KOPT-K1 (cell line): ENCODE measurements around the gene IGSF3.
"Not testable (repeated sequence)": the region's sequence is repeated elsewhere in the genome, so short reads cannot be mapped to it uniquely, and the experiment has no call there.

Source experiments
- H3K27ac ChIP-seq: fragments of 200-600 bp; sonication (generic); 2 replicates; pipeline ENCODE4 v1.5.1; 2016; ENCODE audit warnings: antibody characterized with exemption, mild to moderate bottlenecking, low read depth, low read length; ENCODE audit not compliant: poor library complexity, severe bottlenecking
- H3K36me3 ChIP-seq: fragments of 200-600 bp; sonication (generic); 2 replicates; pipeline ENCODE4 v1.5.1; 2017; ENCODE audit warnings: antibody characterized with exemption, mild to moderate bottlenecking, low read length, moderate library complexity; ENCODE audit not compliant: insufficient read depth
- H3K9me3 ChIP-seq: fragments of 200-600 bp; sonication (generic); 2 replicates; pipeline ENCODE4 v1.5.1; 2017; ENCODE audit warnings: antibody characterized with exemption, low read length, mild to moderate bottlenecking; ENCODE audit not compliant: insufficient read depth, poor library complexity, severe bottlenecking

The IGSF3 gene

DNA sequence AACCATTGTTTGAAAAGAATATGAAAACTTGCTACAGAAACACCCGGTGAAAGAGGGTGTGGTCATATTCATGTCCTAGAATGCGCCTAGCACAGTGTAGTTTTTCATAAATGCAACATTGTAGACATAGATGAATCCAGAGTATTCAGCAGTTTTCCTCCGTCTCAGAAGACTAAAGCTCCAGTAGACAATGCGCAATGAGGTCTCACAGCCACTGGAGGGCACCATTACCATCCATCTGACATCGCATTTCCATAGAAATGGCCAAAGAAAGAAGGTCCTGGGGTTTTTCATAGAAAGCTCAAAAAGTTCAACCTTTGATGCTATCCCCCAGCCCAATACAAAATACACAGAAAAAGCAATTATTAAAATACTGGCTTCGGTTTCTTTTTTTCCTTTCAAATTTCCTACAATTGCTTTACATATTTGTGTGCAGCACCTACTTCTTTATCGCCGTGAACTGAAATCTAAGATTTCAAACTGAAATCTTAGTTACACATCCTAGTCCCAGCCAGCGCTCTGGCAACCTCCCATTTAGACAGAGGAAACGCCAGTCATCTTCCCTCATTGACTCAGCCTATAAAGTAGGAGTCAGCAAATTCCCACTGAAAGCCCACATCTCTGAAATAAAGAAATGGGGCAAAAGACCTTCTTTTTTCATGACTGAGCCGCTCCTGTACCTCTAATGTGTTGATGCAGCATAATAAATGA is 92.8 kb downstream of the IGSF3 start:
- no peak overlapping the region for H3K27ac ChIP-seq
- H3K36me3 ChIP-seq = no peaks in the 10 kb centered on the region
- H3K9me3 ChIP-seq = no peaks in the 10 kb centered on the region

DNA sequence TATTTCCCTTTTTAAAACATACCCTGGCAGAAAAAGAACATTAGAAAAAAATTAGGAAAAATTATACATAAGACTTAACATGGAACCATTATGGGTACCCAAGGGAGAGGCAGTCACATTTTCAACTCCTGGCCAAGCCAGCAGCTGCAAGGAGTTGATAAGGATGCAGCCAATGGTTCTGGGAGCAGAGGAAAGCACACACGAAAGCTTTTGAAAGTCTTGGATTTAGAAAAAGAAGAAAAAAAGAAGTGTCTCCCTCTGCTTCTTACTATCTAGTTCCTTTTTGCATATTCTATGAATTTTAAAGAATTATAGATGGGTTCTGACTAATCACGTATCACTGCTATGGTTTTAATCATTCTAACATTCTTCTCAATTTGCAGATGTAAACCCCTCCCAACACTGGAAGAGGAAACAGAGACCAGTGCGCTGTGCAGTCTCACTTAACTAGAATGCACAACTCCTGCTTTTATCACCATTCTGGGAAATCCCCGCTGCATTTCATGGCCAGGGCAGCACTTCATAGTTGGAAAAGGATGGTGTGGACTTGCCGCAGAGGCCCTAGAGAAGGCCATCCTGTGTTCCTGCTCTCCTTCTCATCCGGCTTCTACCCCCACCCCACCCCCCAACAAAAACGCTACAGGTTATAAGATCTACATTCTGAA is 94.0 kb downstream of the IGSF3 start:
- Histone ChIP-seq H3K36me3 (peaks cover 4% of the 10 kb centered on the region; the same call in 1 of the 2 replicates), H3K9me3 (no peaks in the 10 kb centered on the region), H3K27ac (no peak overlapping the region)

DNA sequence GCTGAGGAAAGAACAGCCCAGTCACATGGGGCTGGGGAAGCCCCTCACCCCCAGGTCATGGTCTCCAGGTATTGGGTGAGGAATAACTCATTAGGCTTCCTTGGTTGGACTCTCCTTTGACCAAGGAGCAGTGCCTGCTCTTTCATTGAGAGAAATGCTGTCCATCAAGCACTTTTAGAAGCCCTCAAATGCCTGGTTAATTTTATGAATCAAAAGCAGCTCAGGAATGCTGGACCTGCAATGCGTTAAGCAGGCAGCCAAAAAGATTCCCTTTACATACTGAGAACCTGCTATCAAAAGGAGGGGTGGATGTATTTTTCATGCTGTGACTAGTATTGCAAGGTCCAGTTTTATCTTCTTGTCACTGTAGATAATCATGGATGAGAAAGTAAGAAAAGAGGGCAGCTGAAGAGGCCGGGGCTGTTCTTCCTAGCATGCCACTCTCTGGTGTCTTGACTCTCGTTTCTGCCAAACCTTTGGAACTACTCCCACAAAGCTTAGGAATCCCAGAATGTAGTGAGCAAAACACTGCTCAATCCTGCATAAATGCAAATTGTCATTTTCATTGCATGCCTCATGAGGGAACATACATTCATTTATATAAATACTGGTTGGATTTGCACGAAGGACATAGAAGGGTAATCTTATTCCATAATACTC is 94.6 kb downstream of the IGSF3 start:
- Histone ChIP-seq H3K36me3 (peaks cover 4% of the 10 kb centered on the region; the same call in 1 of the 2 replicates), H3K27ac (no peak overlapping the region), H3K9me3 (no peaks in the 10 kb centered on the region)

DNA sequence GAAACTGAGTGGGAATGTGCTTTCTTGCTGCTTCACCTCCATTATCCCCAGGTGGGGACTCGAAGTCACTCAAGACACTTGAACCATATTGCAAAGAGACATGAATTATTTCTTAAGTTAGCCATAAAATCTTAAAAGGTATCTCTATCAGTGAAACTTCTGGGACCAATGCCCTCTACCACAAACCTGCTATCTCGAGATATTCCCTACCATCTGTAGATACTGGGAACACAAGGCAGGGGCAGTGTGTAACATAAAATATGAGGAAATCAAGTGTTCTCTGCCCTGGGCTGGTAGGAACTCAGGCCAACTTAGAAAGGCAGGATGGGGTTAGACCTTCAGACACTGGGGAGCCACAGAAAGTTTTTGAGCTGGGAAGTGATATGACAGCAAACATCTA is 95.4 kb downstream of the IGSF3 start:
- Histone ChIP-seq H3K36me3 (peaks cover 4% of the 10 kb centered on the region; the same call in 1 of the 2 replicates), H3K9me3 (no peaks in the 10 kb centered on the region), H3K27ac (no peak overlapping the region)

DNA sequence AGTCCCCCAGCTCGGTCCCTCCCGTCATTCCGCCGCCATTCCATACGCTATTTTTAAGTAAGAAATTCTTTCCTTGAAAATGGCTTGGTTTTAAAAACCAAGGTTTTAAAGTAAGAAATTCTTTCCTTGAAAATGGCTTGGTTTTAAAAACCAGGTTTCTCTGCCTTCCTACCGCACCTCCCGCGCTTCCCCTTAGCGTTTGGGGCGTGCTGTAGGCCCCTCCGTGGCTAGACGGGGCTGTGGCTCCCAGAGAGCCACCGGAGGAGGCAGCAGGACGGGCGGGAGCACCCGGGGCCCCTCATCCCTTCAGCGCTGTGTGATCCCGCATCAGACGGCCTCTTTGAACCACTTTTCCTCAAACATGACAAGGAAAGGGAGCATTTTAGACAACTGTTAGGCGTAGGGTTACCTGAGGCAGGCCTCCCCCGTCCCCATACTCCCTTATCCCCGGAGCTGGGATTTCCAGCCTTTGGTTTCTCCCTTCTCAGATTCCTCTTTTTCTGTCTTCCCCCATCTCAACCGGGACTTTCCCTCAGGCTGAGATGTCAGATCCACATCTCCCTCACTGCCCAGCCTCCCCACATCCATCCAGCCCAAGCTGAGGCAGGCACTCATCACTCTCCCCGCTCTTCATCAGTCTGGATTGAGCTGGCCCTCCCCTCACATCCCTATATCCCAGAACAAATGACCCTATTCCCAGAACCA is 96.2 kb downstream of the IGSF3 start:
- Histone ChIP-seq H3K27ac (peak overlapping the region; percentile 97), H3K36me3 (peaks cover 6% of the 10 kb centered on the region; the same call in 1 of the 2 replicates), H3K9me3 (no peaks in the 10 kb centered on the region)

DNA sequence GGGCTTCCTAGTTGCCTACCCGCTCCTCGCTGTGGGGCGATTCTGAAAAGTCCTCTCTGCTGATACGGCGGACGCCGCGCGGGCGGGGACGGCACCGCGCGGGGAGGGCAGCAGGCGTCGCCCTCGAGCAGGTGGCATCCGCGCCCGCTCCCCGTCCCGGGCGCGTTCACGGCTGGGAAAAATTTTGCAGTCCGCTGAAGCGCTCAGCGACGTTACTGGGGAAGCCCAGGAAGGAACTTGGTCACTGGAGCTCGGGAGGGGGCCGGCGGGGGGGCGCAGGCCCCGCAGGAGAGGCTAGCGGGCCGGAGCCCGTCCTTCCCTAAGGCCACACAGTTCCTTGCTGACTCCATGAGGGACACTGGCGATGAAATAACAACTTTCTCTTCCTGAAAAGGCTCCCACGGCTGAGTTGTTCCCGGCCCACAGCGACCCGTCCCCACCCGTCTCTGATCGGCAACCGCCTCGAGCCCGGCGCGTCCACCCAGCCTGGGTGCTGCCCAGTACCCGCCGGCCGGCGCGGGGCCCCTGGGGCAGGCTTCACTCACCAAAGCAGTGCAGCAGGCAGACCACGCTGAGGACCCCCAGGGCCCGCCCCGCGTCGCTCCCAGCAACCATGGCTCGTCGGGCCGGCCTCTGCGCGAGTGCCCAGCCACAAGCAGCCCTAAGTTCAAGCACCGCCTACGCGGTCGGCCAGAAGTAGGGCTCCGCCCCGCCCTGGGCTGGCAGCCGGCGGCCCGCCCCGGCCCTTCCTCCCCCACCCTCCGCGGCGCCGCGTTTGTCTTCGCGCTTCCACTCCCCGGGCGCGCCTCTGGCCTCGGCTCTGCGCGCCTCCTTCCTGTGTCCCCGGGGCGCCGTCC is 96.9 kb downstream of the IGSF3 start, which contains the start of gene CD58:
TSS of gene CD58 (minus strand) at position 669 of the 857 bp plus-strand sequence. CDS start at position 615, 54 bp downstream.
- Histone ChIP-seq H3K36me3 (peaks cover 13% of the 10 kb centered on the region), H3K9me3 (peaks cover 6% of the 10 kb centered on the region), H3K27ac (peak within 1 kb of the TSS; percentile 97)

DNA sequence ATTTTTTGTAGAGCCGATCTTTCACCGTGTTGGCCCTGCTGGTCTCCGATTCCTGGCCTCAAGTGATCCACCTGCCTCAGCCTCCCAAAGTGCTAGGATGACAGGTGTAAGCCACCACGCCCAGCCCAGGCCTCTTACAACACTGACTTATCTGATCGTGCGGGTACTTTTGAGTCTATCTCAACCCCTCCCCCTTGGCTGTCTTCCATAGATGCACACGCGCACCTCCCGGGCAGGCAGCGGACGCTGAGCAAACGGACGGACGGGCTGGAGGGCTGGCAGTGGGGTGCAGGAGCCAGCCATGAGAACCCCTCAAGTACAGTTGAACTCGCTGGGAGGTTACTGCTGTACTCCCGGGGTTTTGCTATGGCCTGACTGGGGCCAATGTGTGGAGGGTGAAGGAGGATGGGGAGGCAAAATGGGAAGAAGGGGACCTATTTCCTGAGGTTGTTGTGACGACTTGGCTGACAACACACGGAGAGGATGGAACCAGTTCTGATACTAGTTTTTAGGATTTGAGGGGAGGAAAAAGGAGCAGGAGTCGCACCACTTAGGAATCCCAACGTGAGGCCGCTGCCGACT is 97.7 kb downstream of the IGSF3 start:
- Histone ChIP-seq H3K9me3 (peaks cover 12% of the 10 kb centered on the region), H3K27ac (peak overlapping the region; percentile 97), H3K36me3 (peaks cover 20% of the 10 kb centered on the region)

DNA sequence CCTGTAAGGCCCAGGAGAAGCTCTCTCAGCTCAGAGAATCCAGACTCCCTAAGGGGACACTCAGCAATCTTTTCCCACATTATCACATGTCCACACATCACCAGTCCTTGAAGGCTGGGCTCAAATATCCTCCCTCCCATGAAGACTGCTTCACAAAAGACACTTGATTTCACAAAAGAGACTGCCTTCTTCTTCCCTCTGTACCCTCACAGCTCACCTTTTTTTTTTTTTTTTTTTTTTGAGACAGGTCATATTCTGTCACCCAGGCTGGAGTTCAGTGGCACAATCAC is 98.2 kb downstream of the IGSF3 start:
- Histone ChIP-seq H3K9me3 (peaks cover 17% of the 10 kb centered on the region), H3K27ac (peak overlapping the region; percentile 97), H3K36me3 (peaks cover 25% of the 10 kb centered on the region)

DNA sequence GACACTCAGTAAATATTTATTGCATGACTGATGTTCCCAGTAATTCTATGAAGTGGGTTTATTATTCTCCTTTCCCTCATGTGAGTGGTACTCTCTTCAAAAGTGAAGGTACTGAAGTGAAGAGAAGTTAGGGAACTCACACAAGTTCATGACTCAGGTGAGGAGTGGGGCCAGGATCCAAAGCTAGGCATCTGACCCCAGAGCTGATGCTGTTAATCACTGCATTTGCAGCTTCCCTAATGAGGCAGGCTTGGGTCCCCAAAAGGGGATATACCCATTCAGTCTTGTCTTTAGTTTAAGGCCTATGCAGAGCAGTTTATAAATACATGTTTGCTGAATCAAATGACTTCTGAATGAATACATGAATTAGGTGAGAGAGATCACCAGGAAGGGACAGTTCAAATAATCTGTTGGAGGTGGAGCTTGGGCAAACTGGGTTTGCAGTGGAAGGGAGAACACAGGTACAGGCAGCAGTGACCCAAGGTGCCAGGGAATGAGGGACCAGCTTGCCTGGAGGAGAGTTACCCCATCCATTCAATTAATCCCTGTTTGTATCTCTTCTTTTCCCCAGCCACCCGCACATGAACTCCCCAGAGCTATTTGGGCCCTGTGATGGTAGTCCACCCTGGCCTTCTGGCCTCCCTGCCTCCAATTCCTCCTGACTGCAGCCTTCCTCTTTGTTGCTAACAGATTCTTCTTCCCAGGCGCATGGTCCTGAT is 98.7 kb downstream of the IGSF3 start:
- Histone ChIP-seq H3K27ac (peak overlapping the region; percentile 97), H3K36me3 (peaks cover 30% of the 10 kb centered on the region), H3K9me3 (peaks cover 22% of the 10 kb centered on the region)

DNA sequence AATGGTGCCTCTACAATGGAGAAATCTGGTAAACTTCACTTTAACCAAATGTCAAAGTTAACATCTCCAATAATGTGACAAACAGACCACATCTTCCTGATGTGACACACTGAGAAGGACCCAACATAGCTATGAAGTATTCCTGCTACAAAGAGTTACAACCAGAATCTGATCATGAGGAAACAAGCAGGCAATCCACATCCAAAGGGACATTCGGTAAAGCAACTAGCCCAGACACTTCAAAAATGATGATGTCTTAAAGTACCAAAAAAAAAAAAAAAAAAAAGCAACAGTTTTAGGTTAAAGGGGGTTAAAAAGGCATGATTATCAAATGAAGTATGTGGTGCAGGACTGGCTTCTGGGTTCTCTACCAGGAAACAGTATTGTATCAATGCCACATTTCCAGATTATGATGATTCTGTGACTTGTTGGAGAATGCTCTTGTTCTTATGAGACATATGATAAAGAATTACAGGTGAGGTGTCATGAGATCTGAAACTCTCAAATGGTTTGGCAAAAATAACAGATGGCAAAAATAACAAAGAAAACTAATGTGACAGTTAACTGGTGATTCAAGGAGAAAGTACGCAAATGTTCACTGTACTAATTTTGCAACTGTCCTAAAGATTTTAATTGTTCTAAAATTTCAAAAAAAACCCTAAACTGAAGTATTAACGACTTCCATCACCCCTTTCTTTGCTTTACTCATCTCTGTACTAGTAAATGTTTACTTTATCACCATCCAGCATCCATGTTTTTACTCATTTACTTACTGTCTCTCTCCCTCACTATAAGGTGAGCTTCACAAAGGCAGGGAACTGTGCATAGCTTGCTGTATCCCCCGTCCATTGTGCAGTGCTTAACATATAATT is 99.5 kb downstream of the IGSF3 start:
- H3K27ac ChIP-seq = peak overlapping the region; percentile 97
- peaks cover 38% of the 10 kb centered on the region for H3K36me3 ChIP-seq
- peaks cover 30% of the 10 kb centered on the region for H3K9me3 ChIP-seq

DNA sequence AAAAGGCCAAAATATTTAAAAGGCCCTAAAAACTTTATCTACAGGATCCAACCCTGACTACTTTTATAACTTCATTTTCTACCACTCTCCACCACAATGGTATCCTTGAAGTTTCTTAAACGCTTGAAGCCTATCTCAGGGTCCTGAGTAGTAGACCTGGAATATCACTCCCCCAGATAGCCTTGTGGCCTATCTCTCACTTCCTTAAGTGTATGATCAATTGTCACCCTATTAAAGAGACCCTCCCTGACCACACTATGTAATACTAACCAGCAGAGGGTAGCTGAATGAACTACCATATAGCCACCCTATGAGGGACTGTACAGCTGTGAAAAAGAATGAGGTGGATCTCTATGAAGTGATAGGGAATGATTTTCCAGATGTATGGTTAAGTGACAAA is 102.3 kb downstream of the IGSF3 start:
- peaks cover 40% of the 10 kb centered on the region for H3K9me3 ChIP-seq
- peaks cover 48% of the 10 kb centered on the region for H3K36me3 ChIP-seq
- no peak overlapping the region for H3K27ac ChIP-seq

DNA sequence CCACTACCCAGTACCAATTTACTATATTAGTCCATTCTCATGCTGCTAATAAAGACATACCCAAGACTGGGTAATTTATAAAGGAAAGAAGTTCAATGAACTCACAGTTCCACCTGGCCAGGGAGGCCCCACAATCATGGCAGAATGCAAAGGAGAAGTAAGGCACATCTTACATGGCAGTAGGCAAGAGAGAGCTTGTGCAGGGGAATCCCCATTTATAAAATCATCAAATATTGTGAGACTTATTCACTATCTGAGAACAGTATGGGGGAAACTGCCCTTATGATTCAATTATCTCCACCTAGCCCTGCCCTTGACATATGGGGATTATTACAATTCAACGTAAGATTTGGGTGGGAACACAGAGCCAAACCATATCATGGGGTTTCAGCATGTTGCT is 103.1 kb downstream of the IGSF3 start:
- Histone ChIP-seq H3K27ac (no peak overlapping the region), H3K36me3 (peaks cover 48% of the 10 kb centered on the region), H3K9me3 (peaks cover 40% of the 10 kb centered on the region)

DNA sequence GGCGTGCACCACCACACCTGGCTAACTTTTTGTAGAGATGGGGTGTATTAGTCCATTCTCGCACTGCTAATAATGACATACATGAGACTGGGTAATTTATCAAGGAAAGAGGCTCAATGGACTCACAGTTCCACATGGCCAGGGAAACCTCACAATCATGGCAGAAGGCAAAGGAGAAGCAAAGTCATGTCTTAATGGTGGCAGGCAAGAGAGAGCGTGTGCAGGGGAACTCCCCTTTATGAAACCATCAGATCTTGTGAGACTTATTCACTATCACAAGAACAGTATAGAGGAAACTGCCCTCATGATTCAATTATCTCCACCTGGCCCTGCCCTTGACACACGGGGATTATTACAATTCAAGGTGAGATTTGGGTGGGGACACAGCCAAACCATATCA is 105.1 kb downstream of the IGSF3 start:
- H3K27ac ChIP-seq = not testable (repeated sequence)
- H3K36me3 ChIP-seq = peaks cover 44% of the 10 kb centered on the region
- H3K9me3 ChIP-seq = peaks cover 40% of the 10 kb centered on the region
